GM19239 (cell line): Measurements from ENCODE around the gene CEND1.

Experiments used
- DNase-seq: peaks from one replicate; pipeline ENCODE4 v3.0.0; 2011; ENCODE audit warnings: low spot score; ENCODE audit not compliant: insufficient read length
- FAIRE-seq: peaks from 2 replicates; lab custom pipeline; 2011; peaks lifted over from hg19 to GRCh38; lab: Jason Lieb, UNC

CEND1 gene

GRCh38 chr11:815675-816432 lies 26.0 kb upstream of the CEND1 start:
- no peak for DNase-seq
- no peak for FAIRE-seq

- FAIRE-seq: no peak
- no peak for DNase-seq
Observed at GRCh38 chr11:813456-814096, 23.7 kb upstream of the CEND1 start.

GRCh38 chr11:813072-813455 lies 23.2 kb upstream of the CEND1 start:
- DNase-seq: no peak
- FAIRE-seq: no peak

GRCh38 chr11:812390-812789 lies 22.5 kb upstream of the CEND1 start:
- DNase-seq: no peak
- no peak for FAIRE-seq

- FAIRE-seq: no peak
Observed at GRCh38 chr11:811446-812245, 21.8 kb upstream of the CEND1 start.

GRCh38 chr11:810040-810567 lies 20.2 kb upstream of the CEND1 start:
- FAIRE-seq (no peak), DNase-seq (no peak)

More at GRCh38 chr11:811446-812245, 21.8 kb upstream of the CEND1 start:
- DNase-seq: no peak

- DNase-seq (peak; percentile 94), FAIRE-seq (peak; percentile 96)
Observed at GRCh38 chr11:809287-810039, 19.6 kb upstream of the CEND1 start, which contains the start of gene RPLP2. TSS of gene RPLP2 (plus strand) at chr11:809967. CDS start at chr11:810235, 268 bp downstream.

GRCh38 chr11:808427-809286 lies 18.8 kb upstream of the CEND1 start:
- no peak for DNase-seq
- FAIRE-seq: peak; percentile 71

GRCh38 chr11:804599-804964 lies 14.7 kb upstream of the CEND1 start:
- DNase-seq: no peak
- no peak for FAIRE-seq

- DNase-seq (no peak), FAIRE-seq (no peak)
Observed at GRCh38 chr11:803770-804598, 14.1 kb upstream of the CEND1 start.

GRCh38 chr11:803467-803742 lies 13.5 kb upstream of the CEND1 start:
- DNase-seq (no peak), FAIRE-seq (no peak)

GRCh38 chr11:802693-803466 lies 13.0 kb upstream of the CEND1 start:
- DNase-seq (no peak), FAIRE-seq (no peak)

GRCh38 chr11:802018-802617 lies 12.2 kb upstream of the CEND1 start:
- FAIRE-seq (no peak), DNase-seq (no peak)

GRCh38 chr11:801097-801780 lies 11.3 kb upstream of the CEND1 start:
- DNase-seq (no peak), FAIRE-seq (no peak)

GRCh38 chr11:800473-800872 lies 10.6 kb upstream of the CEND1 start:
- FAIRE-seq (no peak), DNase-seq (no peak)

- FAIRE-seq (no peak), DNase-seq (no peak)
Observed at GRCh38 chr11:799641-800316, 9.9 kb upstream of the CEND1 start.
